Measurements from ENCODE around the gene STKLD1.
"Not testable (repeated sequence)": the region's sequence is repeated elsewhere in the genome, so short reads cannot be mapped to it uniquely, and the experiment has no call there.

Gene STKLD1

DNA sequence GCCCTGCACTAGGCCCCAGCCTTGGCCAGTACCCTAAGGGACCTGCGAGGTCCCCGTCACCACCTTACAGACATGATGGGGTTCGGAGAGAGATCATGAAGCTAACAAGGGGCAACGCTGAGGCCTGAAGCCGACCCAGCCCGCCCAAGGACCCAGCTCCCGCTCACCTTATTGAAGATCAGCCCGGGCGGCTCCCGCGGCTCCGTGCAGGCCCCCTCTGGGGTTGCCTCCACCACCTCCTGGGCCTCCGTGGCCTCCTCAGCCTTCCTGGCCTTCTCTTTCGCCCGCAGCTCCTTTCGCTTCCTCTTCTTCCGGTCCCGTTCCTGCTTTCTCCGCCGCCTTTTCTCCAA, 43.8 kb upstream of the STKLD1 start:
- DNase-seq (ENCODE audit: low read depth), result no peak
- TF ChIP-seq CTCF (conservative IDR thresholded peaks at IDR 0.05; ENCODE audit: low read length), result no peak
- no peak overlapping the region for H3K4me3 ChIP-seq (ENCODE audit: low read length)

DNA sequence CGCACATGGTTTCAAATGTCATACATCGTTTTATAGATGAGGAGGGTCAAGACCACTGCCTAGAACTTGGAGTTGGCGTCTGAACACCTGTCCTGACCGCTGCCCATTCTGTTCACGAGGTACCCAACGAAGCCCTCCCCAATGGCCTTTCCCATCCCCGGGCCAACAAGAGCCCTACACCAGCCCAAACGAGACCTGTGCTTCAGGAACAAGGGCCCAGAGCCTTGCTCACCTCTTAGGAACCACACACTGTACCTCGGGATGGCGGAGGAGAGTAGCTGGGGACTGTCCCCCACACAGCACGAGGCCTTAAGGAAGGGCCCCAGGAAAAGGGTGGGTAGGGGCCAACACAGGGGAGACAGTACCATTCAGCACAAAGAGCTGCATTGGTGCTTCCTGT, 43.2 kb upstream of the STKLD1 start:
- DNase-seq (ENCODE audit: low read depth), result no peak
- no peak overlapping the region for H3K4me3 ChIP-seq (ENCODE audit: low read length)
- no peak for TF ChIP-seq CTCF (conservative IDR thresholded peaks at IDR 0.05; ENCODE audit: low read length)

GRCh38 chr9:133333566-133333965, 42.6 kb upstream of the STKLD1 start:
- no peak for TF ChIP-seq CTCF (conservative IDR thresholded peaks at IDR 0.05; ENCODE audit: low read length)
- no peak for DNase-seq (ENCODE audit: low read depth)
- H3K4me3 ChIP-seq (ENCODE audit: low read length), result no peak overlapping the region

- H3K4me3 ChIP-seq (ENCODE audit: low read length), result no peak overlapping the region
- no peak for TF ChIP-seq CTCF (conservative IDR thresholded peaks at IDR 0.05; ENCODE audit: low read length)
- no peak for DNase-seq (ENCODE audit: low read depth)
Observed at GRCh38 chr9:133334161-133334560, 42.0 kb upstream of the STKLD1 start.

- DNase-seq (ENCODE audit: low read depth), result not testable (repeated sequence)
- H3K4me3 ChIP-seq (ENCODE audit: low read length), result peak overlapping the region; percentile 94
Observed at GRCh38 chr9:133334888-133335287, 41.3 kb upstream of the STKLD1 start.

DNA sequence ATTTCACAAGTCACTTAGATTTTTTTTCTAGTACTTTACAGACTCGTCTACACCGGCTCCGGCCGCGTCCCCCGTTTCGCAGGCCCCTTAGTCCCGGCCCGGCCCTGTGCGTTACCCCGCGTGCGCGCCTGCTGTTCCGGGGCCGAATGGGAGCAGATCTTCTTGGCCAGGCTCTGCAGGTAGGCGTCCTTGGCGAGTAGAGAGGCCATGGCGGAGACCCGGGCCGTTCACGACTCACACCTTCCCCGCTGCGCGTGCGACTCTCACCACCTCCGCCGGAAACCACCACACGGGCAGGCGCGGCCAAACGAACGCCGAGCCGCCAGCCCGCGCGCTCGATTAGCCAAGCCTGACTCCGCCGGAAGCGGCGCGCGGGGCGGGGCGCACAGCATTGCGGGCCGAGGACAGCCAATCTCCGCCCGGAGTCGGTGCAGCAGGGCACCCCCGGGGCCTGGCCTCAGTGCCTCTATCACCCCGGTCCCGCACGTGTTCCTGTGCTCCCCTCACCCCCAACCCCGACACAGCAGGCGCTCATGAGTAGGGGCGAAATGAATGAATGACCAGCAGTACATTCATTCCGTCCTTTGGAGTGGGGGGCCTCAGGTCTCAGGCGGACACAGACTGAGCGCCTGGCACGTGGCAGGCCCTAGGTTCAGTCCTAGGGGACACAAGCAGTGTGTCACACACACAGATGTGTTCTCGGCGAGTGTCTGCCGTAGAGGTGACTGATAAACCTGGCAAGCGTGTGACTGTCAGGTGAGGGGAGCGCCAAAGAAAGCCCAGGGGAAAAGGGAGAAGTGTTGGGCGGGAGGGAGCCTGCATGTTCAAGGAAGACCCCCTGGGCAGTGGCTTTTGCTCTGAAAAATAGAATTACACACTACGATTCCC, 40.0 kb upstream of the STKLD1 start, which contains the start of gene SURF6:
SURF6 (minus strand) TSS at position 265 of the 888 bp plus-strand sequence; CDS start at position 209, 56 bp downstream.
- peak within 1 kb of the TSS; percentile 94 for H3K4me3 ChIP-seq (ENCODE audit: low read length)
- TF ChIP-seq CTCF (conservative IDR thresholded peaks at IDR 0.05; ENCODE audit: low read length), result no peak
- peak; percentile 87 for DNase-seq (ENCODE audit: low read depth)

DNA sequence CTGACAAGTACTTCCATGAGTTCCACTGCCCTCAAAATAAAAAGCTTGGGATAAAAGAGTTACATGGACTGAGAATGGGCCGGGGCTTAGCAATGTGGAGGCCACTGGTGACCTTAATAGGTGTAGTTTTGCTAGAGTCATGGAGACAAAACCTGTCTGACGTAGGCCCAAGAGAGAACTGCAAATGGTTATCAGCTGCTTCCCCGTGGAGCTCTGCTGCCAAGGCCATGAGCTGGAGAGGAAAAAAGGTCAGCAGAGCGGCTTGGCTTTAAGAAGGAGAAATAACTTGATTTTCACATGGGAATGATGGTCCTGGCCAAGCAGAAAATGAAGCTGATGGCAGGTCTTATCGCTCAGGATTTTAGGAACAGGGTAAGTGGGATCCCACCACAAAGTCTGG, 36.5 kb upstream of the STKLD1 start:
- no peak for DNase-seq (ENCODE audit: low read depth)

More for the DNA sequence above, 36.5 kb upstream of the STKLD1 start:
- no peak overlapping the region for H3K4me3 ChIP-seq (ENCODE audit: low read length)
- TF ChIP-seq CTCF (conservative IDR thresholded peaks at IDR 0.05; ENCODE audit: low read length), result no peak

All from AG10803 (cell line).